HFFc6 (cell line): ENCODE measurements around the gene SCN3B. TPM values are rescaled to one million over a fixed set of nuclear protein-coding genes. Genes with fewer than 3 reads are reported as not detected.

Experiments used
- DNase-seq: peaks from one replicate; pipeline ENCODE4 v3.0.0-alpha.2; 2018
- H3K27ac Mint-ChIP-seq: 2 replicates; pipeline ENCODE4 v1.8.0; 2020; ENCODE audit warnings: mild to moderate bottlenecking, mixed read lengths
- H3K27me3 Mint-ChIP-seq: 2 replicates; pipeline ENCODE4 v1.8.0; 2021; ENCODE audit warnings: mild to moderate bottlenecking, moderate library complexity, mixed read lengths; ENCODE audit not compliant: insufficient read depth
- H3K36me3 Mint-ChIP-seq: 2 replicates; pipeline ENCODE4 v1.8.0; 2021; ENCODE audit warnings: low read depth, mixed read lengths
- H3K4me1 Mint-ChIP-seq: 2 replicates; pipeline ENCODE4 v1.8.0; 2020; ENCODE audit warnings: low read depth, mixed read lengths
- H3K4me3 Mint-ChIP-seq: 2 replicates; pipeline ENCODE4 v1.8.0; 2020; ENCODE audit warnings: mild to moderate bottlenecking, moderate library complexity, mixed read lengths
- H3K9me3 Mint-ChIP-seq: 2 replicates; pipeline ENCODE4 v1.8.0; 2020; ENCODE audit warnings: mild to moderate bottlenecking, mixed read lengths
- total RNA-seq, 6 experiments: library from RNA; stranded (reverse); fragmentation: NEBNext Ultra II Directional; extraction: Animal tissue kit (Norgen Biotek cat#: 25700); gene quantifications; 2 replicates in 1 of 6; 3 replicates in 5 of 6; pipeline ENCODE4 v1.2.3, GENCODE V29; 2021
- TF ChIP-seq, protein P1 (sequence below): fragments of 200-600 bp; sonication (generic); IDR thresholded peaks from 2 replicates; pipeline ENCODE4 v1.5.0; 2021; ENCODE audit warnings: antibody characterized with exemption, mild to moderate bottlenecking

Gene SCN3B
- total RNA-seq, 6 experiments from 2014 or later: not detected

DNA sequence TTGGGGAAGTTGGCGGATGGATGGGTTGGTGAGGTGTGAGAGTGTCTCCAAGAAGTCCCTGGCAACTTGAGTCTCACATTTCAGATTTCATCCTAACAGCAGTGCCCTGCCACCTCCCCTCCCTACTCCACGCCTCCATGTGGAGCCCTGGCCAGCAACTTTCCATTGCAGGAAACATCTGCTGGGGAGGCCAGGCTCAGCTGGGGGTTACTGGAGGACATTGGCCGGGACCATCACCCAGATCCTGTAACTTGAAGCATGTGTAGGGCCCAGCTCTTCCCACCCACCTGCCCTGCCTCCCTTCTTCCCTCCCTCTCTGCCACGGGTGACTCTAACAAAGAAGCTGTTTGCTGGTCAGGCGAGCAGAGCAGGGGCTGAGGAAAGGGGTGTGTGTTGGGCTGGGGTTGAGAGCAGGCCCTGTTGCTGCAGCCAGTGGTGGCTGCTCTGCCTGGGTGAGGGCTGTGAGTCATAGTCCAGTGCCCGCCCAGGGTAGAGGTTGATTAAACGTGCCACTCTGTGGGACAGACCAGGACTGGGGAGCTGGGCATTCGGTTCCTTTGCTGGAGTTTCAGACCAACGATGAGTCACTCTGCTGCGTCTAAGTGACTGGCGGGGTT is 64.0 kb downstream of the SCN3B start:
- Mint-ChIP-seq H3K27ac (peak overlapping the region; percentile 81), H3K9me3 (no peaks in the 10 kb centered on the region), H3K4me3 (peak overlapping the region; percentile 26; the same call in 1 of the 2 replicates), H3K36me3 (peaks cover 30% of the 10 kb centered on the region), H3K4me1 (peaks cover 64% of the 10 kb centered on the region), H3K27me3 (no peaks in the 10 kb centered on the region; the same call in 1 of the 2 replicates)
- TF ChIP-seq, protein P1, sequence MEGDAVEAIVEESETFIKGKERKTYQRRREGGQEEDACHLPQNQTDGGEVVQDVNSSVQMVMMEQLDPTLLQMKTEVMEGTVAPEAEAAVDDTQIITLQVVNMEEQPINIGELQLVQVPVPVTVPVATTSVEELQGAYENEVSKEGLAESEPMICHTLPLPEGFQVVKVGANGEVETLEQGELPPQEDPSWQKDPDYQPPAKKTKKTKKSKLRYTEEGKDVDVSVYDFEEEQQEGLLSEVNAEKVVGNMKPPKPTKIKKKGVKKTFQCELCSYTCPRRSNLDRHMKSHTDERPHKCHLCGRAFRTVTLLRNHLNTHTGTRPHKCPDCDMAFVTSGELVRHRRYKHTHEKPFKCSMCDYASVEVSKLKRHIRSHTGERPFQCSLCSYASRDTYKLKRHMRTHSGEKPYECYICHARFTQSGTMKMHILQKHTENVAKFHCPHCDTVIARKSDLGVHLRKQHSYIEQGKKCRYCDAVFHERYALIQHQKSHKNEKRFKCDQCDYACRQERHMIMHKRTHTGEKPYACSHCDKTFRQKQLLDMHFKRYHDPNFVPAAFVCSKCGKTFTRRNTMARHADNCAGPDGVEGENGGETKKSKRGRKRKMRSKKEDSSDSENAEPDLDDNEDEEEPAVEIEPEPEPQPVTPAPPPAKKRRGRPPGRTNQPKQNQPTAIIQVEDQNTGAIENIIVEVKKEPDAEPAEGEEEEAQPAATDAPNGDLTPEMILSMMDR: no peak
- DNase-seq: peak; percentile 74

DNA sequence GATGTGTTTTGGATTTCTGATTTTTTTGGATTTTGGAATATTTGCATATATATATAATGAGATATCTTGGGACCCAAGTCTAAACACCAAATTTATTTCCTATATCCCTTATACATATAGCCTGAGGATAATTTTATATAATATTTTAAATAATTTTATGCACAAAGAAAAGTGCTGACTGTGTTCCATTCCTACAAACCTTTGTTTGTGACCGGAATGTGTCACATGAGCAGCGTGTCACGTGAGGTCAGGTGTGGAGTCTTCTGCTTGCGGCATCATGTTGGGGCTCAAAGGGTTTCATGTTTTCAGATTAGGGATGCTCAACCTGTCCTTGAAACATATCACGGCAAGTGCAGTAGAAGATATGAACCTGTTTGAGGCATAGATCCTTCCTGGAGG is 65.6 kb downstream of the SCN3B start:
- no peak overlapping the region for H3K27ac Mint-ChIP-seq

DNA sequence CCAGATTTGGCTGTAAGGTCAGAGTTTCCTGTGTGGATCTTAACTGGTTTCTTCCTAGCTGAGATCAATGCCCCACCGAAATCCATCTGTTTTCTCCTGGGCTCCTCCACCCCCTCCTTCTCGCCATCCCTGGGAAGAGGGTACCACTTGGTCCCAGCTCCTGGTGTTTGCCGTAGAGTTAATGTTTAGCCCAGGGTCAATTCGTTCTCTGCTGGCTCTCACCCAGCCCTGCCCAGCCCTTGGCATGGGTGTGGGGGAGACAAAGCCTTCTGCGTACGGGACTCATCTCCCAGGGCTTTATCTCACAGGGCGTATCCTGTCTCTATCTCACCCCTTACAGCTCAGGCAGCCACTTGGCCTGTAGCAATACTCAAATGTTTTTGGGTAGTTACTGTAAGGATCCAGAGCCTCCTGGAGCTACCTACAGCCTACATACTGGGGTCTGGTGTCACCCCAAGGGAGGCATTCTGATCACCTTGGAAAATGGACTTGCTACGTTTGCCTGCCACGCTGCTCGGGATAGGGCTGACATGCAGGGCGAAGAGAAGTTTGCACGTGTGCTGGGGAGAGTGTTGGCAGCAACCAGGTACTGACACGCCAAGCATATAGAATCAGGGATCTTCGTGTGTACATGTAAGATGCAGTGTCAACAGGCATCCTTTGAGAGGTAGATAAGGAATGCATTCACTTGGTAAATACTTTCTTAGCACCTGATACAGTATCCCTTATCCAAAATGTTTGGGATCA is 66.1 kb downstream of the SCN3B start:
- H3K27me3 Mint-ChIP-seq: no peaks in the 10 kb centered on the region; the same call in 1 of the 2 replicates
- H3K4me3 Mint-ChIP-seq: no peak overlapping the region
- TF ChIP-seq, protein P1: no peak
- H3K9me3 Mint-ChIP-seq: no peaks in the 10 kb centered on the region
- no peak overlapping the region for H3K27ac Mint-ChIP-seq
- peaks cover 48% of the 10 kb centered on the region for H3K4me1 Mint-ChIP-seq
- DNase-seq: no peak
- H3K36me3 Mint-ChIP-seq: peaks cover 18% of the 10 kb centered on the region

More for the DNA sequence above, 65.6 kb downstream of the SCN3B start:
- H3K4me1 Mint-ChIP-seq: peaks cover 53% of the 10 kb centered on the region
- peaks cover 22% of the 10 kb centered on the region for H3K36me3 Mint-ChIP-seq
- TF ChIP-seq, protein P1: no peak
- H3K4me3 Mint-ChIP-seq: no peak overlapping the region
- no peak for DNase-seq
- no peaks in the 10 kb centered on the region for H3K9me3 Mint-ChIP-seq
- no peaks in the 10 kb centered on the region; the same call in 1 of the 2 replicates for H3K27me3 Mint-ChIP-seq

- TF ChIP-seq, protein P1: no peak
- no peak overlapping the region for H3K4me3 Mint-ChIP-seq
- H3K27ac Mint-ChIP-seq: no peak overlapping the region
- H3K4me1 Mint-ChIP-seq: peaks cover 45% of the 10 kb centered on the region
- H3K36me3 Mint-ChIP-seq: peaks cover 24% of the 10 kb centered on the region
- H3K27me3 Mint-ChIP-seq: peaks cover 2% of the 10 kb centered on the region; the same call in 1 of the 2 replicates
- no peaks in the 10 kb centered on the region for H3K9me3 Mint-ChIP-seq
- no peak for DNase-seq
Observed at GRCh38 chr11:123587559-123587958, 66.9 kb downstream of the SCN3B start.

- TF ChIP-seq, protein P1: no peak; the same call in 1 of the 2 replicates
- peaks cover 2% of the 10 kb centered on the region; the same call in 1 of the 2 replicates for H3K27me3 Mint-ChIP-seq
- H3K4me3 Mint-ChIP-seq: no peak overlapping the region
- H3K4me1 Mint-ChIP-seq: peaks cover 40% of the 10 kb centered on the region
- H3K9me3 Mint-ChIP-seq: no peaks in the 10 kb centered on the region
- DNase-seq: no peak
- peaks cover 19% of the 10 kb centered on the region; the same call in 1 of the 2 replicates for H3K36me3 Mint-ChIP-seq
- peak overlapping the region; percentile 64 for H3K27ac Mint-ChIP-seq
Observed at GRCh38 chr11:123587044-123587443, 67.4 kb downstream of the SCN3B start.
